ENCODE measurements around the gene CDH4.

Gene CDH4

GRCh38 chr20:61332016-61332975, 80.2 kb downstream of the CDH4 start:
- no peak for DNase-seq

GRCh38 chr20:61333484-61334108, 81.5 kb downstream of the CDH4 start:
- no peak for DNase-seq

GRCh38 chr20:61340157-61340556, 88.1 kb downstream of the CDH4 start:
- no peak for DNase-seq

GRCh38 chr20:61341605-61342004, 89.5 kb downstream of the CDH4 start:
- DNase-seq: no peak

- DNase-seq: no peak
These were observed 91.9 kb downstream of the CDH4 start for GRCh38 chr20:61343934-61344333.

GRCh38 chr20:61345656-61346055, 93.6 kb downstream of the CDH4 start:
- no peak for DNase-seq

- DNase-seq: no peak
These were observed 94.9 kb downstream of the CDH4 start for GRCh38 chr20:61346996-61347395.

GRCh38 chr20:61347443-61347842, 95.4 kb downstream of the CDH4 start:
- no peak for DNase-seq

GRCh38 chr20:61349447-61350165, 97.5 kb downstream of the CDH4 start:
- no peak for DNase-seq

GRCh38 chr20:61350500-61351250, 98.6 kb downstream of the CDH4 start:
- no peak for DNase-seq

- no peak for DNase-seq
These were observed 100.5 kb downstream of the CDH4 start for GRCh38 chr20:61352346-61353260.

- DNase-seq: no peak
These were observed 101.4 kb downstream of the CDH4 start for GRCh38 chr20:61353261-61354000.

- DNase-seq: no peak
These were observed 101.9 kb downstream of the CDH4 start for GRCh38 chr20:61354001-61354390.

GRCh38 chr20:61354501-61354900, 102.4 kb downstream of the CDH4 start:
- no peak for DNase-seq

GRCh38 chr20:61354901-61355495, 102.9 kb downstream of the CDH4 start:
- DNase-seq: no peak

- no peak for DNase-seq
These were observed 103.5 kb downstream of the CDH4 start for GRCh38 chr20:61355585-61355984.

- no peak for DNase-seq
These were observed 104.1 kb downstream of the CDH4 start for GRCh38 chr20:61356196-61356595.

- no peak for DNase-seq
These were observed 105.1 kb downstream of the CDH4 start for GRCh38 chr20:61357119-61357518.

GRCh38 chr20:61359254-61359653, 107.2 kb downstream of the CDH4 start:
- DNase-seq: no peak

GRCh38 chr20:61360296-61360695, 108.2 kb downstream of the CDH4 start:
- no peak for DNase-seq

- DNase-seq: no peak
These were observed 108.9 kb downstream of the CDH4 start for GRCh38 chr20:61360940-61361339.

Data from right hindlimb (tissue), 1 donor.